Testis (tissue), 3 donors: ENCODE results near the gene USP32. TPM values are rescaled to one million over a fixed set of nuclear protein-coding genes. Genes with fewer than 3 reads are reported as not detected.
A peak's percentile ranks its signal among the peaks of the same experiment; 100 is the strongest.
"Not testable (repeated sequence)": the region's sequence is repeated elsewhere in the genome, so short reads cannot be mapped to it uniquely, and the experiment has no call there.

Experiments used
- DNase-seq: peaks from one replicate; pipeline ENCODE4 v3.0.0-alpha.2; 2019
- H3K27ac ChIP-seq, 2 donors: fragments of 200-600 bp; sonication (generic); one replicate each; pipeline ENCODE4 v1.5.1; 2019
- H3K27me3 ChIP-seq: fragments of 200-600 bp; sonication (generic); one replicate; pipeline ENCODE4 v1.5.1; 2019
- H3K36me3 ChIP-seq: fragments of 200-600 bp; sonication (generic); one replicate; pipeline ENCODE4 v1.5.1; 2017; ENCODE audit warnings: low read depth; ENCODE audit errors: missing control alignments
- H3K4me1 ChIP-seq: fragments of 200-600 bp; sonication (generic); one replicate; pipeline ENCODE4 v1.5.1; 2019
- H3K4me3 ChIP-seq, 2 donors: fragments of 200-600 bp; sonication (generic); one replicate each; pipeline ENCODE4 v1.5.1; 2017 to 2019
- H3K9me3 ChIP-seq: fragments of 200-600 bp; sonication (generic); one replicate; pipeline ENCODE4 v1.5.1; 2017
- CTCF ChIP-seq, 3 experiments: fragments of 450-650 bp in 2 of 3; fragments of 200-600 bp in 1 of 3; sonication (generic) in 1 of 3; IDR thresholded peaks; one replicate each; pipeline ENCODE4 v1.5.1; 2016 to 2019; ENCODE audit warnings: antibody characterized with exemption in 3 of 3, mild to moderate bottlenecking in 2 of 3, moderate library complexity in 1 of 3
- POLR2A ChIP-seq: fragments of 450-650 bp; IDR thresholded peaks from one replicate; pipeline ENCODE4 v1.6.1; 2017; ENCODE audit warnings: antibody characterized with exemption, mild to moderate bottlenecking, moderate library complexity
- WGBS, 2 donors: methylation state at CpG; one replicate each; pipeline ENCODE4 v1.1.5; 2018; 5-methylcytosine and 5-hydroxymethylcytosine counted together
- intact Hi-C: fragments of 100-400 bp; cut with DNase I; formaldehyde crosslinking; loops from one replicate; pipeline ENCODE4 v1.15.1; 2023; ENCODE audit warnings: low total_unique reads
- polyA plus RNA-seq: library from polyadenylated mRNA; stranded (reverse); fragments of 350-450 nt; fragmentation: Illumina TruSeq; extraction: RNeasy Lipid Tissue Mini Kit (QIAGEN cat#74804); gene quantifications from one replicate; pipeline ENCODE4 v1.2.3, GENCODE V29; 2014; ENCODE audit warnings: low read depth, low replicate concordance; ENCODE audit not compliant: insufficient read depth
- total RNA-seq, 2 donors: library from RNA; depleted of rRNA; stranded (reverse); fragments of >200 nt; gene quantifications; one replicate each; pipeline ENCODE4 v1.2.3, GENCODE V29; 2016

USP32 gene
- total and polyA plus RNA-seq, 3 donors from 2014 or later, result 113 to 279 (median 166) TPM

- H3K9me3 ChIP-seq, H3K27me3 ChIP-seq, DNase-seq, H3K4me1 ChIP-seq, H3K36me3 ChIP-seq, intact Hi-C loops, H3K27ac ChIP-seq, H3K4me3 ChIP-seq: not testable (repeated sequence)
- 87 to 93% methylated on average over 6 of the region's 6 CpGs for WGBS, 2 donors
Measured at GRCh38 chr17:60428491-60428890, 36.6 kb upstream of the USP32 start.

GRCh38 chr17:60426596-60426995, 34.7 kb upstream of the USP32 start:
- intact Hi-C loops, result no loop called here
- H3K4me3 ChIP-seq, result no peak overlapping the region
- no peak overlapping the region for H3K27ac ChIP-seq
- DNase-seq, result no peak
- H3K27me3 ChIP-seq, result no peaks in the 10 kb centered on the region
- TF ChIP-seq POLR2A, result no peak
- no peak for TF ChIP-seq CTCF (IDR thresholded peaks at IDR 0.05)
- no peaks in the 10 kb centered on the region for H3K4me1 ChIP-seq
- no peaks in the 10 kb centered on the region for H3K9me3 ChIP-seq
- WGBS, 2 donors, result 85 to 93% methylated on average over 3 to 10 of the region's 10 CpGs
- H3K36me3 ChIP-seq, result no peaks in the 10 kb centered on the region

GRCh38 chr17:60425626-60426025, 33.7 kb upstream of the USP32 start:
- no peaks in the 10 kb centered on the region for H3K4me1 ChIP-seq
- H3K27me3 ChIP-seq, result no peaks in the 10 kb centered on the region
- no peaks in the 10 kb centered on the region for H3K9me3 ChIP-seq
- H3K27ac ChIP-seq, result no peak overlapping the region
- intact Hi-C loops, result no loop called here
- H3K36me3 ChIP-seq, result no peaks in the 10 kb centered on the region
- DNase-seq, result no peak
- WGBS, 2 donors, result 83 to 86% methylated on average over 2 to 6 of the region's 6 CpGs
- H3K4me3 ChIP-seq, result no peak overlapping the region
- TF ChIP-seq POLR2A (no peak), CTCF (IDR thresholded peaks at IDR 0.05) (no peak)

- 78 to 87% methylated on average over 3 of the region's 3 CpGs for WGBS, 2 donors
- no peaks in the 10 kb centered on the region for H3K36me3 ChIP-seq
- H3K4me3 ChIP-seq, result no peak overlapping the region
- H3K27ac ChIP-seq, result no peak overlapping the region
- H3K4me1 ChIP-seq, result no peaks in the 10 kb centered on the region
- intact Hi-C loops, result no loop called here
- TF ChIP-seq POLR2A (no peak), CTCF (IDR thresholded peaks at IDR 0.05) (no peak)
- DNase-seq, result no peak
- no peaks in the 10 kb centered on the region for H3K9me3 ChIP-seq
- no peaks in the 10 kb centered on the region for H3K27me3 ChIP-seq
Measured at GRCh38 chr17:60423865-60424264, 31.9 kb upstream of the USP32 start.

GRCh38 chr17:60422162-60422665, 30.3 kb upstream of the USP32 start, which contains the start of gene CHCT1:
TSS of gene CHCT1 (plus strand) at chr17:60422489. CDS start at chr17:60422593, 104 bp downstream.
- 47 to 49% methylated on average over 14 to 17 of the region's 18 CpGs for WGBS, 2 donors
- H3K27ac ChIP-seq, result peak within 1 kb of the TSS; percentile 20 to 62

More at GRCh38 chr17:60422162-60422665, 30.3 kb upstream of the USP32 start, which contains the start of gene CHCT1:
- Histone ChIP-seq H3K4me3 (peak within 1 kb of the TSS; percentile 55 to 59), H3K9me3 (no peaks in the 10 kb centered on the region), H3K36me3 (no peaks in the 10 kb centered on the region), H3K27me3 (no peaks in the 10 kb centered on the region), H3K4me1 (no peaks in the 10 kb centered on the region)
- intact Hi-C loops, result no loop called here
- TF ChIP-seq CTCF (IDR thresholded peaks at IDR 0.05), result no peak
- no peak for TF ChIP-seq POLR2A
- peak; percentile 22 for DNase-seq
